Choroid plexus epithelial cell (primary cell): Measurements from ENCODE around the gene YBX2.

Source experiments
- DNase-seq: peaks from one replicate; pipeline ENCODE4 v3.0.0-alpha.2; 2010; ENCODE audit warnings: low read depth
- H3K4me3 ChIP-seq: 2 replicates; pipeline ENCODE4 v1.5.1; 2011; ENCODE audit warnings: low read depth, mild to moderate bottlenecking, control low read depth, low read length, moderate library complexity
- TF ChIP-seq, protein P1 (sequence below): conservative IDR thresholded peaks from 2 replicates; pipeline ENCODE4 v1.5.1; 2011; ENCODE audit warnings: low read depth, mild to moderate bottlenecking, control low read depth, inconsistent platforms, low read length, moderate library complexity

Gene YBX2

DNA sequence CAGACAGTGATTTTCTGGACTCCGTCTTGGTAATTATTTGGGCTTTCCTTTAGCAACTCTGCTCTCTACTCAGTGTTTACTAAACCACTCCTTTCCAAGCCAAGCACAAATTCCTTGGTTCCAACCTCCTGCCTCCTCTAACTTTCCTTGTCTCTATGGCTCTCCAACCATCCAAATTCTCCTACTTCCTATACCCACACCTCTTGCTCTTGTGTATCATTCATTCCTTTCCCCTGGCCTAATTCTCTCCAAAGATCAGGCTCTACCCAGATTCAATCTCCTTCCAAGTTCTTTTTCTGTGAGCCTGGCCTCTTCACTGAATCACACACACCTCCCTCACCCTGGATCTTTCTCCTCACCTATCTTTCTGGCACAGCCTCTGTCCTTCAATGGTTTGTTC, 33.6 kb upstream of the YBX2 start:
- H3K4me3 ChIP-seq = no peak overlapping the region
- DNase-seq = no peak
- TF ChIP-seq, protein P1, sequence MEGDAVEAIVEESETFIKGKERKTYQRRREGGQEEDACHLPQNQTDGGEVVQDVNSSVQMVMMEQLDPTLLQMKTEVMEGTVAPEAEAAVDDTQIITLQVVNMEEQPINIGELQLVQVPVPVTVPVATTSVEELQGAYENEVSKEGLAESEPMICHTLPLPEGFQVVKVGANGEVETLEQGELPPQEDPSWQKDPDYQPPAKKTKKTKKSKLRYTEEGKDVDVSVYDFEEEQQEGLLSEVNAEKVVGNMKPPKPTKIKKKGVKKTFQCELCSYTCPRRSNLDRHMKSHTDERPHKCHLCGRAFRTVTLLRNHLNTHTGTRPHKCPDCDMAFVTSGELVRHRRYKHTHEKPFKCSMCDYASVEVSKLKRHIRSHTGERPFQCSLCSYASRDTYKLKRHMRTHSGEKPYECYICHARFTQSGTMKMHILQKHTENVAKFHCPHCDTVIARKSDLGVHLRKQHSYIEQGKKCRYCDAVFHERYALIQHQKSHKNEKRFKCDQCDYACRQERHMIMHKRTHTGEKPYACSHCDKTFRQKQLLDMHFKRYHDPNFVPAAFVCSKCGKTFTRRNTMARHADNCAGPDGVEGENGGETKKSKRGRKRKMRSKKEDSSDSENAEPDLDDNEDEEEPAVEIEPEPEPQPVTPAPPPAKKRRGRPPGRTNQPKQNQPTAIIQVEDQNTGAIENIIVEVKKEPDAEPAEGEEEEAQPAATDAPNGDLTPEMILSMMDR = no peak

DNA sequence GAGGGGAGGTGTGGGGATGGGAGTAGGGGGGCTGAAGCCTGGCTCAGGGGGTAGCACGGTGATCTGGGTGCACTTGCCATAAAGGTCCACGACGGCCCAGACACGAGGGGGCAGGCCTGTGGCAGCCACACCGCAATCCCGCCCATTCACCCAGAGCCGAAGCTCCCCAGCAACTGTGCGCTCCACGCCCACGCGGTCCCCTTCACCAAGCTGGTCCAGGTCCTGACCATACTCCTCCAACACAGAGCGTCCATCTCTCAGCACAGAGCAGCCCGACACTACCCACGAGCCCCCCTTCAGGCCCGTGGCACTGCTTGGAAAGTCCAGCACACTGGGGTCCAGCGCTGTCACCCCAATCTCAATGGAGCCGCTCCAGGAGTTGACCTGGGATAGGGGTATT, 33.1 kb upstream of the YBX2 start:
- no peak for DNase-seq
- no peak overlapping the region for H3K4me3 ChIP-seq
- TF ChIP-seq, protein P1 = no peak

DNA sequence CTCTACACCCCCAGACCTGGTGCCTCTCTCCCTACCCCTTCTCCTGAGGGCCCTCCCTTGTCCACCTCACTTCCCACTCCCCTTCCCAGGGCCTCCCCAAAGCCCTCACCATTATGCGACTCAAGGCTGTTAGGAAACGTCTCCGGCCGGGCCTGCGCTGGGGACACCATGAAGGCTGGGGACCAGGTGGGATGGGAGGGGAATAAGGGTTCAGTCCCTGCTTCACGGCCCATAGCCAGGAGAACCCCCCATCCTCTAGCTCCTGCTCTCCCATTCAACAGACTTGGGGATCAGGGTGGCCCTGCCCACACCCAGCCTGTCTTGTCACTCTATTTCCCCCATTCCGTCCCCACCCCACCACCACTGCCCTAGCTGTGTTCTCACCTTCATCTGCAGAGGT, 32.6 kb upstream of the YBX2 start:
- TF ChIP-seq, protein P1 = no peak
- H3K4me3 ChIP-seq = no peak overlapping the region
- no peak for DNase-seq

DNA sequence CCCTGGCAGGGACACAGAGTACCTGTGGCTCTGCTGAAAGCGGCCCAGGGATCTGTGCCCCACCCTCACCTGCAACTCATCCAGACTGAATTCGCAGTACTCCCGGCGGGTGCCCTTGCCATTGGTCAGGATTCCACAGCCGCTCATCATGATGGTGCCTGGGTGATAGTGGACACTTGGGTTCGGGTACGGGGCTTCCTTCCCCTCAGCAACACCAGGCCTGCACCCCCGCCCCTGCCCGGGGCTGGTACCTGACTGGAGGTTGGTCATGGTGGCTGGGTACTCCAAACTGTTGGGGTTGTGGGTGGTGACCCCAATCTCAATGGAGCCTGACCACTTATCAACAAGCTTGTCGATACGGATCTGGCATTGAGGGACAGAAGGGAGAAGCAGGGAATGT, 31.7 kb upstream of the YBX2 start:
- H3K4me3 ChIP-seq = no peak overlapping the region
- TF ChIP-seq, protein P1 = no peak
- no peak for DNase-seq

DNA sequence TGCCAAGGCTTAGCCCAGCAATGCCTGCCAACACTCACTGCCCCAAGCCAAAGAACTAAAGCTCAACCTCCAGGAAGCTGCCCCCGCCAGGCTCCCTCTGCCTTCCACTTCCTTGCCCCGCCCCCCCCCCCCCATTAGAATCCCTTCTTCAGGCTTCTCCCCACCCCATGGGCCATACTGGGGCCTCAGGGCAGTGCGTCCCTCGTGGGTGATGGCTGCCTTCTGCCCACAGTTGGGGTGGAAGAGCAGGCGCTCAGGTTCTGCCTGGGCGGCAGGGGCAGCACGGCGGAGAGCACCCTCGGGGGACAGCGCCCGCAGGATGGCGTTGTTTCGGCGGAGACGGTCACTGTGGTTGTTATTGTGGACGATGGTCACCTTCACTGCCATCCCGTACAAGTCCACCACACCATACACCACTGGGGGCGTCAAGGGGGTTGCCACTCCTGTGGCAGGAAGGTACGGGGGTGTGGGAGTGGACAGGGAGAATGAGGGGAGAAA, 30.6 kb upstream of the YBX2 start:
- DNase-seq = no peak
- TF ChIP-seq, protein P1 = no peak
- no peak overlapping the region for H3K4me3 ChIP-seq

DNA sequence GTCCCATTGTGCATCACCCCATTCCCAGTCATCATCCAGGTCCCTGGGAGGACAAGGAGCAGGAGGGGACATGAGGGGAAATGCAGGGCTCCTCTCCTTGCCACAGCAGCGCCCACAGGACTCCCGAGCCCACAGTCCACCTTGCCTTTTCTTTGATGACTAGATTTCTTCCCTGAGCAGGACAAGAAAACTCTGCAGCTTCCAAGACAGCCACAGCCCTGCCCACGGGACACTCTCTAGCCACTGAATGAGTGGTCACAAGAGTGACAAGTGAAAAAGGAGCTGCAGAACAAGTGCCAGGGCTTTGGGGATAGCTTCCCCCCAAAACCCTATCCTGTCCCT, 30.0 kb upstream of the YBX2 start:
- H3K4me3 ChIP-seq = no peak overlapping the region
- no peak for DNase-seq
- TF ChIP-seq, protein P1 = no peak

DNA sequence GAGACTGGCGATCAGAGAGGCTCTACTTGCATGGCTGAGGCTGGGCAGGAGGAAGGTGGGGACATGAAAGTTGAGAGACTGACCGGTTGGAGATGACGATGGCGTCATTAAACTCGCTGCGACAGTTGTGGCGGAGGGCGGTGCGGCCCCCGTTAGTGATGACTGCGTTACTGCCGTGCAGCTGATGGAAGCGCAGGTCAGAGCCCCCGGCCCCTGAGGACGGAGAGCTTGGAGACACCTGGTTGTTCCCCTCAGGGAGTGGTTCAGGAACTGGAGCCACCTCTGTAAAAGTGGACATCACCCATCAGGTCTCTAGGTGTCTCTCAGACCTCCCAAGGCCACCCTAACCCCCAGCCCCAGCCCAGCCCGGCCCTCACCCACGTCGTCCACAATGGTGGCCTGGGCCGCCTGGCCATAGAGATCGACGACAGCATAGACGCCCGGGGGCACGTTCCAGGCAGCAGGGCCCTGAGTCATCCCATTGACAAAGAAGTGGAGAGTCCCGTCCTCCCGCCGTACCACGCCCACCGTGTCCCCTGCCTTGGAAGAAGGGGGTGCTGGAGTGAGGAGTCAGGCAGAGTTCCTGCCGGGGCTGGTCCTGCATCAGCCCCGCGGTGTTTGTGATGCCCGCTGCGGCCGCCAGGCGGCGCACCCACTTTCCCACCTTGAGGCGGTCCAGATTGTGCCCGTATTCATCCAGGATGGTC, 29.4 kb upstream of the YBX2 start:
- H3K4me3 ChIP-seq = no peak overlapping the region
- DNase-seq = peak; percentile 51
- TF ChIP-seq, protein P1 = peak; percentile 90
